Measurements from ENCODE around the gene STAG1. TPM values are rescaled to one million over a fixed set of nuclear protein-coding genes. Genes with fewer than 3 reads are reported as not detected.

Gene STAG1
- total RNA-seq, 2 donors from 2014 or later = 38.2 to 43.5 TPM

DNA sequence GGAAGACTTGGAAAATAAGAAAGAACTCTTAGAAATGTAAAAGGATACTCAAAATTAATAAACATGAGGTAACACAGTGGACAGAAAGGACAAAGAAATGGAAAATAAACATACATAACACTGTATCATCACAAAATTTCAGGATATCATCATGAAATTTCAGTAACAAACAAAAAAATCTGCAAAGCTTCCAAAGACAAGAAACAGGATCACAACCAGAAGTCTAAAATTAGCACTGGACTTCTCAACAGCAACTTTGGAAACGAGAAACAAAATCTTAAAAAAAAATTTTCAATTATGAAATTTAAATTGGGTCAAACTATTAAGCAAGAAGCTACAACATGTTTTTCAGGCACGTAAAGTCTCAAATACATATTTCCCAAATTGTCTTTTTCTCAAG is 238.8 kb downstream of the STAG1 start:
- no peaks in the 10 kb centered on the region for H3K27me3 ChIP-seq
- no peak for TF ChIP-seq CTCF (IDR thresholded peaks at IDR 0.05)
- H3K36me3 ChIP-seq = no peaks in the 10 kb centered on the region
- no peaks in the 10 kb centered on the region for H3K9me3 ChIP-seq
- no peak overlapping the region for H3K9ac ChIP-seq (ENCODE audit: low read depth in 2 of 2, low read length in 2 of 2)
- H3K27ac ChIP-seq = no peak overlapping the region
- no peak for DNase-seq
- intact Hi-C loops (cut with DNase I) = no loop called here
- H3K4me3 ChIP-seq = no peak overlapping the region
- no peaks in the 10 kb centered on the region for H3K4me1 ChIP-seq

DNA sequence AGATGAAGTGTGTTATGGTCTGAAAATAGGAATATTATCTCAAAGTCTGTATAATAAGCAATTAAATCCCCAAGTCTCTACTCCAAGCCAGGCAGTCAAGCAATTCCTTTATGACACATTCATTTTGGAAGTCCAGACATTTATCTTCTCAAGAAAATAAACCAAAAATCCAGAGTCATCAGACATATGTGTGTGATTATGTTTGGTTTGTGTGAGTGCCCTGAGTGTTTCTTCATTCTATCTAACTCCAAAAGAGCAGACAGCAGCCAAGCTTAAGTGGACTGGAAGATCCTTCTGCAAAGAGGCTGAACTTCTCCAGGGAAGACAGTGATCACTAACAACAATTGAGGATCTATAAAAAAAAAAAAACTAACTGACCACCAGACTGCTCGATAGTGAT is 239.8 kb downstream of the STAG1 start:
- Histone ChIP-seq H3K36me3 (no peaks in the 10 kb centered on the region), H3K9ac (ENCODE audit: low read depth in 2 of 2, low read length in 2 of 2) (no peak overlapping the region), H3K4me3 (no peak overlapping the region), H3K27ac (no peak overlapping the region), H3K4me1 (no peaks in the 10 kb centered on the region), H3K27me3 (no peaks in the 10 kb centered on the region), H3K9me3 (no peaks in the 10 kb centered on the region)
- no peak for DNase-seq
- TF ChIP-seq CTCF (IDR thresholded peaks at IDR 0.05) = no peak
- intact Hi-C loops (cut with DNase I) = no loop called here

DNA sequence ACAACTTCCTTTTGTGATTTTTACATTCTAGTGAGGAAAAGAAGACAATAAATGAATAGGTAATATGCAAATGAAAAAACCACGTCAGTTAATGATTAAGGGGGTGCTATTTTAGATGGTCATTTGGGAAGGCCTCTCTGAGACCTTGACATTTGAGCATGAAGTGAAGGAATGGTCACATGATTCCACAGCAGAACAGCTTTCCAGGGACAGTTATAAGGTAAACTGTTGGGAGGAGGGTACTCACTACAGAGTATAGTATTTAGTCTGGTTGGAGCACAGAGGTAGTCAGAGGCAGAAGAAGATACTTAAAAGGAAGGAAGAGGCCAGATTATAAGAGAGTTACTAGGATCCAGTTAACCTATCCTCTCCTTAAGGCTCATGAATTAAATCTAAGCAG is 246.5 kb downstream of the STAG1 start:
- Histone ChIP-seq H3K36me3 (no peaks in the 10 kb centered on the region), H3K9me3 (no peaks in the 10 kb centered on the region), H3K9ac (ENCODE audit: low read depth in 2 of 2, low read length in 2 of 2) (no peak overlapping the region), H3K27me3 (no peaks in the 10 kb centered on the region), H3K4me3 (no peak overlapping the region), H3K4me1 (no peaks in the 10 kb centered on the region), H3K27ac (no peak overlapping the region)
- intact Hi-C loops (cut with DNase I) = no loop called here
- no peak for TF ChIP-seq CTCF (IDR thresholded peaks at IDR 0.05)
- DNase-seq = no peak

DNA sequence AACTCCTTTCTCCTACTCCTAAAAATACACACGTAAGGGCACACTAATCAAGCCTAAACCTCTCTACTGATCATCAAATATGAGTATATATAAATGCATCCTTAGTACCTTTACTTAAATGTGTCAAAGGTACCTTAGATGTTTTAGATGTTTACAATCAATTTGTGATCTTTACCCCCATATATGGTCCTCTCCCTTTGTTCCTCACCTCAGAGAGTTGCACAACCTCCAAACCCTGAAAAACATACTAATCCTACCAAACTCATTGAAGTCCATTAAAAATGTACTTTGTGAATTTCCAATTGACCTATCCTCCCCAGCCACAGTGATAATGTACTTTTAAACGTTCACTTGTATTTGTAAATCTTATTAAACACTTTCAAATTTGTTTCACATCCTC is 249.1 kb downstream of the STAG1 start:
- no peak for TF ChIP-seq CTCF (IDR thresholded peaks at IDR 0.05)
- no peak for DNase-seq
- intact Hi-C loops (cut with DNase I) = no loop called here
- H3K27me3 ChIP-seq = no peaks in the 10 kb centered on the region
- no peaks in the 10 kb centered on the region for H3K36me3 ChIP-seq
- no peak overlapping the region for H3K4me3 ChIP-seq
- H3K27ac ChIP-seq = no peak overlapping the region
- no peaks in the 10 kb centered on the region for H3K4me1 ChIP-seq
- no peaks in the 10 kb centered on the region for H3K9me3 ChIP-seq
- H3K9ac ChIP-seq (ENCODE audit: low read depth in 2 of 2, low read length in 2 of 2) = no peak overlapping the region

GRCh38 chr3:136498919-136499447 is 253.2 kb downstream of the STAG1 start:
- TF ChIP-seq CTCF (IDR thresholded peaks at IDR 0.05) = no peak
- no peak overlapping the region for H3K4me3 ChIP-seq
- no peaks in the 10 kb centered on the region for H3K4me1 ChIP-seq
- intact Hi-C loops (cut with DNase I) = no loop called here
- no peak overlapping the region for H3K9ac ChIP-seq (ENCODE audit: low read depth in 2 of 2, low read length in 2 of 2)
- H3K36me3 ChIP-seq = no peaks in the 10 kb centered on the region
- no peaks in the 10 kb centered on the region for H3K9me3 ChIP-seq
- no peak for DNase-seq
- no peak overlapping the region for H3K27ac ChIP-seq
- no peaks in the 10 kb centered on the region for H3K27me3 ChIP-seq

GRCh38 chr3:136495213-136495612 is 257.0 kb downstream of the STAG1 start:
- no peak overlapping the region for H3K27ac ChIP-seq
- no peaks in the 10 kb centered on the region for H3K4me1 ChIP-seq
- H3K9ac ChIP-seq (ENCODE audit: low read depth in 2 of 2, low read length in 2 of 2) = no peak overlapping the region
- intact Hi-C loops (cut with DNase I) = no loop called here
- H3K36me3 ChIP-seq = no peaks in the 10 kb centered on the region
- no peak overlapping the region for H3K4me3 ChIP-seq
- TF ChIP-seq CTCF (IDR thresholded peaks at IDR 0.05) = no peak
- no peak for DNase-seq
- no peaks in the 10 kb centered on the region for H3K27me3 ChIP-seq
- no peaks in the 10 kb centered on the region for H3K9me3 ChIP-seq
